Skin epidermis (tissue), 12 donors: Measurements from ENCODE around the gene RBFA.
"Not testable (repeated sequence)": the region's sequence is repeated elsewhere in the genome, so short reads cannot be mapped to it uniquely, and the experiment has no call there.

ENCODE experiments used
- H3K27ac ChIP-seq, 21 experiments: fragments of 200-600 bp; sonication (generic) in 11 of 21; one replicate each; pipeline ENCODE4 v1.5.0; 2020; ENCODE audit warnings: mild to moderate bottlenecking in 3 of 21, inconsistent platforms in 2 of 21, moderate library complexity in 2 of 21
- H3K4me3 ChIP-seq, 7 experiments: fragments of 200-600 bp; sonication (generic) in 2 of 7; one replicate each; pipeline ENCODE4 v1.5.0; 2020; ENCODE audit warnings: inconsistent platforms in 2 of 7, mild to moderate bottlenecking in 2 of 7, moderate library complexity in 1 of 7

Gene RBFA

GRCh38 chr18:80034068-80034851 lies at the start of gene RBFA:
RBFA (plus strand) TSS chr18:80034434; CDS start chr18:80034496, 62 bp downstream.
- H3K4me3 ChIP-seq: peak within 1 kb of the TSS; percentile 51 to 80 (median 73)
- H3K27ac ChIP-seq: peak within 1 kb of the TSS; percentile 54 to 96 (median 90)

- Histone ChIP-seq H3K27ac (no peak overlapping the region), H3K4me3 (no peak overlapping the region)
These were observed 49.1 kb upstream of the RBFA start for GRCh38 chr18:79985172-79985571.

- Histone ChIP-seq H3K27ac (peak overlapping the region in 7 of 21 experiments; percentile 19 to 96 (median 31)), H3K4me3 (peak overlapping the region in 2 of 7 experiments; percentile 94 to 99)
These were observed 47.5 kb upstream of the RBFA start for GRCh38 chr18:79986726-79987125.

DNA sequence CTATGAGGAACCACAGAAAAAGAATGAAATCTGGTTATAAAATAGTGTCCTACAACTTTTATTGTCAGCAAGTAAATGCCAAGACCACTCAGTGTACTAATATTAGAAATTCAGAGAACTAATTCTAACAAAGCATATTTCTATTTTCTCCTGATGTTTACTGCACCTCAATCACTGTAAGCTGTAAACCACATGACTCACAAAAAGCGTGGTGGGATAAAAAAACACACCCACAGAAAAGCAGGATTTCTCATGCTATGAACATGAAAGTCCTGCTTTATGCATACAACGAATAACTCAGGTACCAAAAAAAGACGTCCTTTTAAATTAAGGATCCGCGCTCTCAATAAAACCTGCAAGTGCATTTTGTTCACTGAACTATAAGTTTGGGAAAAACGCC lies 46.7 kb upstream of the RBFA start:
- Histone ChIP-seq H3K27ac (peak overlapping the region in 20 of 21 experiments; percentile 77 to 99 (median 93)), H3K4me3 (peak overlapping the region; percentile 59 to 99 (median 93))

DNA sequence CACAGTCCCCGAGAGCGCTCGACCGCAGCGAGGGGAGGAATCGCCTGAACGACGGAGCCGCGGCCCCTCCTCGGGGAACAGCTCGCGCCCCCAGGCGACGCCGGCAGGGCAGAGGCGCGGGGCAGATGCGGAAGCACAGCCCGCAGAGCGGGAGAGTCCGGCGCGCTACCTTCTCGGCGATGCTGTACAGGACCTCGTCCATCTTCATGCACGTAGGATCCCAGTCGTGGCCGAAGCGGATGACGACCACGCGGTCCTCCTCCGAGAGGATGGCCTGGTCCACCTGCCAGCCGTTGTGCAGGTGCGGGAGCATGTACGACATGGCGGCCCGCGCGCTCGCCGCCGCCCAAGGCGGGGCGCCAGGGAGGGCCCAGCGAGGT lies 46.2 kb upstream of the RBFA start:
- peak overlapping the region; percentile 59 to 99 (median 93) for H3K4me3 ChIP-seq
- peak overlapping the region; percentile 77 to 99 (median 93) for H3K27ac ChIP-seq

GRCh38 chr18:79988451-79989194 lies 45.6 kb upstream of the RBFA start, which contains the start of gene TXNL4A:
TXNL4A (minus strand) TSS chr18:79988563; CDS start chr18:79988392, 171 bp downstream.
- Histone ChIP-seq H3K4me3 (peak within 1 kb of the TSS; percentile 59 to 99 (median 93)), H3K27ac (peak within 1 kb of the TSS; percentile 77 to 99 (median 93))

GRCh38 chr18:79989195-79989497 lies 45.1 kb upstream of the RBFA start:
- Histone ChIP-seq H3K27ac (peak overlapping the region in 20 of 21 experiments; percentile 77 to 99 (median 93)), H3K4me3 (peak overlapping the region; percentile 59 to 99 (median 93))

DNA sequence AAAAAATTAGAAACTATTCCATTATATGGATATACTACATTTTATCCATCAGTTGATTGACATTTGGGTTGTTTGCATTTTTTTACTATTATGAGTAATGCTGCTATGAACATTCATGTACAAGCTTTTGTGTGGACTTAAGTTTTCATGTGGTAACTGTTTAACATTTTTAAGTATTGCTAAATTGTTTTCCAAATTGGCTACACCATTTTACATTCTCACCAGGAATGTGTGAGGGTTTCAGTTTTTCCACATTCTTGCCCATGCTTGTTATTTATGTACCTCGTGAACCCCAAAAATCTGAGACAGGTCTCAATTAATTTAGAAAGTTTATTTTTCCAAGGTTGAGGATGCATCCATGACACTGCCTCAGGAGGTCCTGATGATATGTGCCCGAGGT lies 42.7 kb upstream of the RBFA start:
- no peak overlapping the region for H3K4me3 ChIP-seq
- H3K27ac ChIP-seq: no peak overlapping the region

GRCh38 chr18:79999701-80000100 lies 34.5 kb upstream of the RBFA start:
- not testable (repeated sequence) for H3K27ac ChIP-seq

GRCh38 chr18:80000877-80001276 lies 33.4 kb upstream of the RBFA start:
- Histone ChIP-seq H3K4me3 (no peak overlapping the region), H3K27ac (no peak overlapping the region)

More at GRCh38 chr18:79999701-80000100, 34.5 kb upstream of the RBFA start:
- not testable (repeated sequence) for H3K4me3 ChIP-seq

DNA sequence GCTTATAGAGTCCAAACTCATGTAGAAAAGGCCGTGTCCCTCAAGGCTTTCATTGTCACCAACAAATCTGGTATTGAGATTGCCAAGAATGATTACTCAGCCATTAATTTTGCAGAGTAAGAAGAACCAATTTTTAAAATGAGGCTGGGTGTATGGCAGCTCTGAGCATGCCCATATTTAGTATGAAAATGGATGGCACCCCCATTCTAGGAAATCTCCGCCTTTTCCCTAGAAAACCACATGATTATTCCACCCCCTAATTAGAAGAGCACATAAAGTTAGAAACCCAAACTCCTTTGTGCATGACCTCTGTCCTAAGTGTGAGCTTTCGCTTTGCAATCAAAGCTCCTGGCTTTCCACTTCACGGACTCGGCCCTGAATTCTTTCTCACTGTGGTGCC lies 31.8 kb upstream of the RBFA start:
- Histone ChIP-seq H3K4me3 (no peak overlapping the region), H3K27ac (no peak overlapping the region)

DNA sequence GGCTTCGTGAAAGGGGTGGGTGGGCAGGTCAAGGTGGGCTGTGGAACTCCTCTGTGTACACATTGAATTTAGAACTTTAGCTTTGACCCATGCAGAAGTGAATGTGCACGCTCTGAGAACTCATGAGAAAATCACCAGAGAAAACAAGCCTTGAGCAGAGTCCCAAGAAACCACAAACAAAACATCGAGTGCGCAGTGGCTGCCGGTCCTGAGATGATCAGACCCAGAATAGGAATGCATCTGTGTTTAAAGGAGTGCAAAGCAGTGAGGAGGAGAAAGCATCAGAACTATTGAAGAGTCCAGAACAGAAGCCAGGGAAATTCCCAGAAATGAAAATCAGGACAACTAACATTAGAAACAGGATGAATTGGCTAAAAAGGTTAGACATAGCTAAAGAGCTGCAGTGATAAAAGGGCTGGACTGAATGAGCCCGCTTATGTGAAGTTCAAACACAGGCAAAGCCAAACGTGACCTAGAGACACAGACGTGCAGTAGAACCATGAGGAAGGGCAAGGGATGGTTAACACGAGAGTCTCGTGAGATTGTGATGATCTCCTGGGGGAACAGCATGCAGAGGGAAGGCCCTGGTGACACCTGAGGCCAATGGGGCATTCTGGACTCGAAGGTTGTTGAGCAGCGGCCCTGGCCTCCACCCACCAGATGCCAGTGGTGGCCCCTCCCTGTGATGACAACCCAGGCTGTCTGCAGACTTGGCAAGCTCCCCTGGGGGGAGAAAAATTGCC lies 29.5 kb upstream of the RBFA start:
- Histone ChIP-seq H3K4me3 (no peak overlapping the region), H3K27ac (no peak overlapping the region)

DNA sequence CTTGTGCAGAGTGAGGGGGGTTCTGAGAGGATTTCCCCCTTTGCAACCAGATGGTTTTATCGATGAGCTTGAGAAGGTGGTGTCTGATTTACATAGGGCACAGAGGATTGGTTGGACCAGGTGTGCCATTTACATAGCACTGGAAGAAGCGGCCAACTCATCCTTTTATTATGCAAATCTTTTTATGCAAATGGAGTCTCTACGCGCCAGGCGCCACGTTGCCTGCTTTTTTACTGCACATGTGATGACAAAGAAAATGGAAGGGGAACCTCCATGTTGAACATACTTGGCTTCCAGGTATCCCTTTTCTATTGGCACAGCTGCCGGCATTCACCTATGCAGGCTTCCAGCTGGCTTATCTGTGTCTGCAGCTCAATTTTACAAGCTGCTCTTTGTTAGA lies 27.5 kb upstream of the RBFA start:
- Histone ChIP-seq H3K27ac (peak overlapping the region in 2 of 21 experiments; percentile 17 to 56), H3K4me3 (no peak overlapping the region)

DNA sequence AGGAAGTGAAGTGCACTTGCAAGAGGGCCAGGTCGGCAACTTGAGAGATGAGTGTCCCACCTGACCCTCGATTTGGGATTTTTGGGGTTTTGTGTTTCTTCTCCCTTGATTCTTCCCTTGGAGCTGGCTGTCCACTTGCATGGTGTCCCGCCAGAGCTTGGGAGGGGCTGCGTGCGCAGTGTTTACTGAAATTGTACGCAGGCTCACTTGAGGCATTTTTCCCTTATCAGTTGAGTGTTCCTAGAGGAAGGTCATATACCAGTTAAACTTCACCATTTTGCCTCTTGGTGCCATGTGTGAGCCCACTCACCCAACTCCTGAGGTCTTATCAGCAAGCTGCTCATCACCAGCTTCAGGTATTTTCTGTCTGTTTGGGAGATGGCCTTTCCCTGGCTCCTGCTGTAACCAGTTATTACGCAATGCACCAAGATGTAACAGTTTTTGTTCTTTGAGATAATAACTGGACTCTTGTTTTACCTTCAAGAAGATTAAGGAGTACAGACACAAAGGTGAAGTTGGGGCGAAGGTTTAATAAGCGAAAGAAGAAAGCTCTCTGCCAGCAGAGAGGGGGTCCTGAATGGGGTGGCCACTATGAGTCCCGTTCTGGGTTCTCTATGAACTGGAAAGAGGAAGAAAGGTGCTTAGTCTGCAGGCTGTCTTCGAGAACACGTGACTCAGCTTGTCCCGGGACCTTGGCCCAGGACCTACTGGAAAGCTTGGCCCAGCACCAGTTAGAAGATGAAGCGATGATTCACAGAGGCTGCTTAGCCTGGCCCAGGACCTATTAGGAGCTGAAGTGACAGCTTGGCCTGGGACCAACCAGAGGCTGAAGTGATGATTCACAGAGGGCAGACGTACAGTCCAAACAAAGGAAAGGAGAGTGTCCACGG lies 24.3 kb upstream of the RBFA start:
- peak overlapping the region in 9 of 21 experiments; percentile 17 to 82 (median 59) for H3K27ac ChIP-seq

GRCh38 chr18:80010551-80010906 lies 23.7 kb upstream of the RBFA start:
- Histone ChIP-seq H3K4me3 (no peak overlapping the region), H3K27ac (peak overlapping the region in 10 of 21 experiments; percentile 22 to 82 (median 57))

More for the DNA sequence above, 24.3 kb upstream of the RBFA start:
- no peak overlapping the region for H3K4me3 ChIP-seq

DNA sequence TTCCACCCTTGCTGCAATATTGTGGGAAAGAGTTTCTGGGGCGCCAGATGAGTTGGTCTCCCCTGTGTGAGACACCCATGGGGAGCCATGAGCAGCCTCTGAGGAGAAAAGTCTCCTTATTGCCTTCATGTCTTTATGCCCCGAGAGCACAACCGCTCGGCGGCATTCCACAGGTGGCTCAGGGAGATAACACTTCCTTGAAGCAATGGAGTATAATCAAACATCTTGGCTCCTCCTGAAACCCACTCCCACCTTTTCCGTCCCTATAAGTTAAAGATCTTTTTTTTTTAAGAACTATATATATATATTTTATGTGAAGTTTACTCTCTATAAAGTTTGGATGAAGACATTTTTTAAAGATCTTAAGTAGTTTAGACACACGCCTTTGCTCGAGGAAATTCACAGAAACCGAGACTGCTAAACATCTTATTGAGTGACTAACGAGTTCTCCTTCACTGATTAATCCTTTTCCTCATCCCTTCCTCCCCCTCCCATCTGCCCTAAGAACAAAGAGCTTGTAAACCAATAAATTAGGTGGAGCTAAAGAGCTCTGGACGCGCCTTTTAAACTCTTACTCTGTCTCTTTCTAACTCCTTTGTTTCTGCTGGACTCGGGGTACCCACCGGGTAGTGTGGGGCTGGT lies 22.6 kb upstream of the RBFA start:
- H3K27ac ChIP-seq: peak overlapping the region in 1 of 21 experiments; percentile 16
- not testable (repeated sequence) for H3K4me3 ChIP-seq

DNA sequence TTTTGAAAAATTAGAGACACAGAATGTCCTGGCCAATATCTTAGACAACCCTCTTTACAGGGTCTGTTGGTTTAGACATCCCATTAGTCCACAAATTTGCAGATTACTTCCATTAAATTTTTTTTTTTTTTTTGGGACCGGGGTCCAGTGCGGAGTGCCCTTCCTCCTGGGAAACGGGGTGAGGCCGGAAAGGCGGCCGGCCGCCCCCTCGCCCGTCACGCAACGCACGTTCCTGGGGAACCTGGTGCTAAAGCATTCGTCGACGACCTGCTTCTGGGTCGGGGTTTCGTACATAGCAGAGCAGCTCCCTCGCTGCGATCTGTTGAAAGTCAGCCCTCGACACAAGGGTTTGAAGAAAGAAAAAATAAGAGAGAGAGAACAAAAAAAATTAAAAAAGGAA lies 21.5 kb upstream of the RBFA start:
- H3K4me3 ChIP-seq: no peak overlapping the region
- H3K27ac ChIP-seq: no peak overlapping the region

DNA sequence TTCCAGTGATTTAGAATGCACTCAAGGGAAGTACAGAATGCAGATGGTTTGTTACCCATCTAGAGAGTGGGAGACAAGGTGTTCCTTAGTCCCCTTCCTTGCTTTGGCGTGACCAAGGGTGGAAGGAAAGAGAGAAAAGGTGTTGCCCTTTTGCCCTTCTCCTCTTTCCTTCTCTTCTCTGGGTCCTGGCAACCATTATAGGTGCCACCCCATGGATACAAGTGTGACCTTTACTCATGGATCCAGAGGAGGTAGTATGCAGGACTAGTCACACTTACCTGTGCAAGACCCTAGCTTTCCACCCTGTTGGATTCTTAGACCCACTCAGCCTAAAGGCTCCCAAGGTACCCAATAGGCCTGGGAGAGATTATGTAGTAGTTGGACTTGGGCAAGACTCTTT lies 11.6 kb upstream of the RBFA start:
- H3K4me3 ChIP-seq: no peak overlapping the region

DNA sequence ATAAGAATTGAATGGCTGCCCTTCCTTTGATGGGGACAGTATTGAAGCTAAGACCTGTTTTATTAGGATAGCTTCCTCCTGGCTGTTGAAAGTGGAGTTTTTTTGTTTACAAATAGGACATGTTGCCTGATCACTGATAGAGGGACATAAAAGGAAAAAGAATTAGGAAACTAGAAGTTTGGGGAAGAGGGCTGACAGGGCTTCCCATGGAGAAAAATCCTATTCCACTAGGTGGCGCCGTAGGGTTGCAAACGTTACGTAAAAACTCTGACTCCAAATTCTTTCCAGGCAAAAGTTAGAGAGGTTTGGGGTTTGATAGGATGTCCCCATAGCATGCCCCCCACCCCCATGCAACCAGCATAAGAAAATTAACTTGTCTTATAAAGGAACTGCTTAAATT lies 11.1 kb upstream of the RBFA start:
- Histone ChIP-seq H3K4me3 (no peak overlapping the region), H3K27ac (no peak overlapping the region)

More for the DNA sequence above, 11.6 kb upstream of the RBFA start:
- no peak overlapping the region for H3K27ac ChIP-seq
